Esophagus (tissue), 2 donors: ENCODE data around the gene FOXP1. TPM values are rescaled to one million over a fixed set of nuclear protein-coding genes. Genes with fewer than 3 reads are reported as not detected.

ENCODE experiments used
- H3K27ac ChIP-seq, 2 donors: one replicate each; pipeline ENCODE4 v1.5.1; 2013; ENCODE audit warnings: low read depth in 2 of 2, mild to moderate bottlenecking in 2 of 2, inconsistent platforms in 1 of 2, low read length in 1 of 2, moderate library complexity in 1 of 2
- H3K27me3 ChIP-seq, 2 donors: one replicate each; pipeline ENCODE4 v1.6.1; 2013; ENCODE audit warnings: low read length in 2 of 2, control low read depth in 1 of 2, mild to moderate bottlenecking in 1 of 2; ENCODE audit not compliant: insufficient read depth in 2 of 2, control insufficient read depth in 1 of 2
- H3K36me3 ChIP-seq, 2 donors: one replicate each; pipeline ENCODE4 v1.6.1; 2013; ENCODE audit warnings: low read length in 1 of 2; ENCODE audit not compliant: control insufficient read depth in 2 of 2, insufficient read depth in 2 of 2
- H3K4me1 ChIP-seq, 2 donors: one replicate each; pipeline ENCODE4 v1.6.1; 2013; ENCODE audit warnings: low read length in 1 of 2; ENCODE audit not compliant: control insufficient read depth in 2 of 2, insufficient read depth in 2 of 2
- H3K4me3 ChIP-seq, 2 donors: one replicate each; pipeline ENCODE4 v1.5.1; 2013; ENCODE audit warnings: low read length in 2 of 2, mild to moderate bottlenecking in 2 of 2, low read depth in 1 of 2, moderate library complexity in 1 of 2
- H3K9me3 ChIP-seq, 2 donors: one replicate each; pipeline ENCODE4 v1.6.1; 2013; ENCODE audit warnings: mild to moderate bottlenecking in 2 of 2, low read depth in 1 of 2, low read length in 1 of 2, moderate library complexity in 1 of 2; ENCODE audit not compliant: control insufficient read depth in 2 of 2, insufficient read depth in 1 of 2
- WGBS, 2 donors: extraction: QIAGEN DNeasy Blood & Tissue Kit; methylation state at CpG; one replicate each; pipeline ENCODE4 v1.1.7; 2013; 5-methylcytosine and 5-hydroxymethylcytosine counted together
- polyA plus RNA-seq, 2 donors: library from polyadenylated mRNA; stranded (reverse); fragments of 200-250 nt; gene quantifications; one replicate each; pipeline ENCODE4 v1.2.3, GENCODE V29; 2013
- donor health status: healthy with polysubstance abuse.
- donor health status: Bipolar disorder and iron deficiency.

FOXP1 gene
- polyA plus RNA-seq, 2 donors = 10.7 to 20.4 TPM

- Histone ChIP-seq H3K4me1 (no peaks in the 10 kb centered on the region), H3K4me3 (no peak overlapping the region), H3K27me3 (no peaks in the 10 kb centered on the region), H3K9me3 (no peaks in the 10 kb centered on the region), H3K36me3 (no peaks in the 10 kb centered on the region), H3K27ac (no peak overlapping the region)
- WGBS, 2 donors = 78 to 85% methylated on average over 5 of the region's 5 CpGs
These were observed 30.9 kb upstream of the FOXP1 start for GRCh38 chr3:71614426-71614825.

- no peak overlapping the region for H3K27ac ChIP-seq
- 70 to 91% methylated on average over 3 of the region's 3 CpGs for WGBS, 2 donors
- peaks cover 0 to 2% of the 10 kb centered on the region in 2 donors for H3K9me3 ChIP-seq
These were observed 27.6 kb upstream of the FOXP1 start for GRCh38 chr3:71611099-71611498.

DNA sequence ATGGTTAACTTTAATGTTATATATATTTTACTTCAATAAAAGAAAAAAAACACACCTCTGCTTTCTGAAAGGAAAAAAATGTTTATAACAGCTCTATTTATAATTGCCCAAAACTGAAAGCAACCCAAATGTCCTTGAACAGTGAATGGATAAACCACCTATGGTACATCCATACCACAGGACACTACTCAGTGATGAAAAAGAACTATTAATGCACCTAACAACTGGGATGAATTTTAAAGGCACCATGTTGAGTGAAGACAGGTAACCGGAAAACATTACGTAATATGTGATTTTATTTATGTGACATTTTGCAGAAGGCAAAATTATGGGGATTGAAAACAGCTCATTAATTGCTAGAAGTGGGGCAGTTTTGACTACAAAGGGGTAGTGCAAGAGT is 23.8 kb upstream of the FOXP1 start:
- Histone ChIP-seq H3K4me1 (no peaks in the 10 kb centered on the region), H3K4me3 (no peak overlapping the region), H3K27me3 (no peaks in the 10 kb centered on the region), H3K36me3 (no peaks in the 10 kb centered on the region), H3K9me3 (peaks cover 0 to 2% of the 10 kb centered on the region in 2 donors), H3K27ac (no peak overlapping the region)
- WGBS, 2 donors = 96 to 97% methylated on average over 2 of the region's 2 CpGs

More at GRCh38 chr3:71611099-71611498, 27.6 kb upstream of the FOXP1 start:
- Histone ChIP-seq H3K4me1 (no peaks in the 10 kb centered on the region), H3K4me3 (no peak overlapping the region), H3K27me3 (no peaks in the 10 kb centered on the region), H3K36me3 (no peaks in the 10 kb centered on the region)

DNA sequence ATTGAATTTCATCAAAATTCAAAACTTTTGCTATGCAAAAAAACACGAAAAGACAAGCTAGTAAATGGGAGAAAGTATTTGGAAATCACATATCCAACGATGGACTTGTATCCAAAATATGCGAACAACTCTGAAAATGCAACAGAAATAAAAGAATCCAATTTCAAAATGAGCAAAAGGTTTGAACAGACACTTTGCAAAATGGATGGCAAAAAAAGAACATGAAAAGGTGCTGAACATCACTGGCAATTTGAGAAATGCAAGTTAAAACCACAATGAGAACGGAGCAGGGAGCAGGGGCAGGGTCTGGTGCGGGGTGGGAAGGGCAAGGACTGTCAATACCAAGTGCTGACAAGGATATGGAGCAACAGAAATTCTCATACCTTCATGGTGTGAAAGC is 23.1 kb upstream of the FOXP1 start:
- H3K4me1 ChIP-seq = no peaks in the 10 kb centered on the region
- H3K27me3 ChIP-seq = no peaks in the 10 kb centered on the region
- no peaks in the 10 kb centered on the region for H3K36me3 ChIP-seq
- WGBS, 2 donors = 82 to 89% methylated on average over 5 of the region's 5 CpGs
- H3K4me3 ChIP-seq = no peak overlapping the region
- no peak overlapping the region for H3K27ac ChIP-seq
- H3K9me3 ChIP-seq = peaks cover 0 to 2% of the 10 kb centered on the region in 2 donors

- Histone ChIP-seq H3K36me3 (no peaks in the 10 kb centered on the region), H3K27ac (no peak overlapping the region)
- WGBS, 2 donors = 55 to 70% methylated on average over 2 of the region's 2 CpGs
These were observed 18.7 kb upstream of the FOXP1 start for GRCh38 chr3:71602256-71602655.

GRCh38 chr3:71601811-71602210 is 18.3 kb upstream of the FOXP1 start:
- Histone ChIP-seq H3K27me3 (no peaks in the 10 kb centered on the region), H3K4me3 (no peak overlapping the region), H3K27ac (no peak overlapping the region), H3K9me3 (peaks cover 0 to 2% of the 10 kb centered on the region in 2 donors), H3K36me3 (no peaks in the 10 kb centered on the region), H3K4me1 (no peaks in the 10 kb centered on the region)
- 76 to 81% methylated on average over 5 of the region's 5 CpGs for WGBS, 2 donors

More at GRCh38 chr3:71602256-71602655, 18.7 kb upstream of the FOXP1 start:
- Histone ChIP-seq H3K27me3 (no peaks in the 10 kb centered on the region), H3K4me3 (no peak overlapping the region), H3K4me1 (no peaks in the 10 kb centered on the region), H3K9me3 (peaks cover 0 to 2% of the 10 kb centered on the region in 2 donors)

DNA sequence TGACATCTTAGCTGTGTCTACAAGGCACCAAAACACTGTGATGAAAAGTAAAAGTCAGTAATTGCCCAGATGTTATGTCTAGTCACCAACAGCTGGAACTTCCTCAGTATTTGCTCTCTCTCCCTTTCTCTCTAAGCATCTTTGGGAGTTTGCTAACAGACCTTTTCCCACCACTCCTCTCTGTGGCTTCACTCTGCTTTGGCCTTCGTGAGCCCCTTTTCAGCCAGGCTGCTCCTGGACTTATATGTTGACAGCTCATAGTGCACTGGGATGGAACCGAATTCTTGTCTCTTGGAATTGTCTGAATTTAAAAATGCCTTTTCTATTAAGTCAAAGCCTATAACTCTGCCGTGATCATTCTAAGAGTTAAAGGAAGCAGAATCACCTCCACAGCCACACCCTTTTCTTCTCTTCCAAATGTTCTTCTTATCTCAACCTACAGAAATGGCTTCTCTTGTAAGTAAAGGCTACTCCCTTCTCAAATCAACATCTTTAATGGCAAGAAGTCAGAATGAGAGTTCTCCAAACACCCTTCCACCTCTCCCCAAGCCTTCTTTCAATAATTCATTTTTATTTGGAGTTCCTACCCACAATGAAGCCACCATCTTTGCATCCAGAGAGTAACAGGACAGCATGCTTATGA is 17.2 kb upstream of the FOXP1 start:
- no peaks in the 10 kb centered on the region for H3K27me3 ChIP-seq
- no peaks in the 10 kb centered on the region for H3K36me3 ChIP-seq
- no peaks in the 10 kb centered on the region for H3K9me3 ChIP-seq
- H3K4me3 ChIP-seq = no peak overlapping the region
- 76 to 82% methylated on average over 3 of the region's 3 CpGs for WGBS, 2 donors
- H3K27ac ChIP-seq = no peak overlapping the region
- no peaks in the 10 kb centered on the region for H3K4me1 ChIP-seq

GRCh38 chr3:71599416-71599815 is 15.9 kb upstream of the FOXP1 start:
- Histone ChIP-seq H3K27me3 (no peaks in the 10 kb centered on the region), H3K9me3 (no peaks in the 10 kb centered on the region), H3K36me3 (no peaks in the 10 kb centered on the region), H3K4me3 (no peak overlapping the region), H3K27ac (no peak overlapping the region), H3K4me1 (no peaks in the 10 kb centered on the region)
- WGBS, 2 donors = 46 to 56% methylated on average over 1 of the region's 1 CpG

GRCh38 chr3:71598292-71598691 is 14.8 kb upstream of the FOXP1 start:
- no peaks in the 10 kb centered on the region for H3K27me3 ChIP-seq
- no peak overlapping the region for H3K27ac ChIP-seq
- WGBS, 2 donors = 82 to 85% methylated on average over 3 of the region's 3 CpGs
- no peaks in the 10 kb centered on the region for H3K4me1 ChIP-seq
- H3K4me3 ChIP-seq = no peak overlapping the region
- H3K9me3 ChIP-seq = no peaks in the 10 kb centered on the region
- H3K36me3 ChIP-seq = no peaks in the 10 kb centered on the region

DNA sequence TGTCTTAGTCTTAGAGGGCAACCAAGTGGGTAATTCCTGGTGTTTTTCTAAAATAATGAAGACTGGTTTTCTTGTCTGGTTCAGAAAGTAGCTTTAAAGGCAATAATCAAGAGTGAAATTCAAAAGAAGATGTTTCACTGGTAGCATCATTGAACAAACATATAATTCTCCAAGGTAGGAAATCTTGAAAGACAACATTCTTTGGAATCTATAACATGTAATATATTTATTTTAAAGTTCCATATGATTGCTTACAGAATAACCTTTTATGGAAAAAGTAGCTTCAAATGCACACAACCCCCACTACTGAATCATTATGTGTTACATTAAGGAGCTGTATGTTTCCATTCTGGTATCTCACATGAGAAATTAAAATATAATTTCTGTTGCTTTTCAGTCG is 13.8 kb upstream of the FOXP1 start:
- H3K4me1 ChIP-seq = no peaks in the 10 kb centered on the region
- no peak overlapping the region for H3K27ac ChIP-seq
- H3K9me3 ChIP-seq = no peaks in the 10 kb centered on the region
- H3K36me3 ChIP-seq = no peaks in the 10 kb centered on the region
- no peak overlapping the region for H3K4me3 ChIP-seq
- H3K27me3 ChIP-seq = no peaks in the 10 kb centered on the region
- WGBS, 2 donors = 85 to 86% methylated on average over 1 of the region's 1 CpG
